IPS-11a (cell line): ENCODE results near the gene GZF1.
A peak's percentile ranks its signal among the peaks of the same experiment; 100 is the strongest.

Experiments
- H3K4me3 ChIP-seq: one replicate; pipeline ENCODE4 v1.5.1; 2013; ENCODE audit warnings: low read depth, low read length, control low read depth

GZF1 gene

GRCh38 chr20:23361476-23362391, at the start of gene GZF1:
Gene GZF1, plus strand, starts transcription at chr20:23362182. Its CDS starts 2,202 bp downstream, at chr20:23364384.
- peak within 1 kb of the TSS; percentile 79 for H3K4me3 ChIP-seq

DNA sequence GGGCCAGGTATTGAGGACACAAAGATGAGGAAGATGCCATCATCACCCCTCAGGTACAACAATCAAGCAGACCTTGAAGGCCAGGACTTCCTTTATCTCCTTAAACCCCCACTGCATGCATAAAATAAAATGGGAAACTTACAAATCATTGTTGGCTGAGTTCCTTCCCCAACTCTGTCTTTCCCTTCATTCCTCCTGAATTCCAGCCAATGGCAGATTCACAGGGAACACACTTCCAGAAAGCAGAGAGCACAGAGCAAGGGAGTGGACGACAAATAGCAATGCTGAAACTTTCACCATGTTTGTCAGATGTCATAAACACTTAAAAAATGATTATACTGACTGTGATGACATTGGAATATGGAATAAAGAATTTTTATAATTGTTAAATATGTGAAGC, 48.7 kb upstream of the GZF1 start:
- H3K4me3 ChIP-seq = no peak overlapping the region

DNA sequence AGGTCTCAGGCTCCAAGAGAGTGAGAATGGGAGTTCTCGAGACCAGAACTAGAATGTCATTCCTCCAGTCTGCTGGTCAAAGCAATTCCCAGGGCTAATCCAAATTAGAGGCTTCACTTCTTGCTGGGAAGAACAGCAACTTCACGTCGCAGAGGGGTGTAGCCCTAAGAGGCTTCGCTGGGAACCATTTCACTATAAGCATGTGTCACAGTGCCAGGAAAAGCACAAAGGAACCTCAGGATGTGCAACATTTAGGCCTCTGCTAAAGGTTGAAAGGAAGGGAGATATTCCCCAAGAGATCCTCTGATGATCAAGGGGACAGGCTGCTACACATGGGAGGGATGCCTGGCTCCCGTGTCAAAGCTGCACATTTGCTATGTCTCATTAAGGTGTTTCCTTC, 47.3 kb upstream of the GZF1 start:
- H3K4me3 ChIP-seq = no peak overlapping the region

GRCh38 chr20:23315099-23315498, 46.9 kb upstream of the GZF1 start:
- H3K4me3 ChIP-seq = no peak overlapping the region

GRCh38 chr20:23316626-23317025, 45.4 kb upstream of the GZF1 start:
- H3K4me3 ChIP-seq = no peak overlapping the region

DNA sequence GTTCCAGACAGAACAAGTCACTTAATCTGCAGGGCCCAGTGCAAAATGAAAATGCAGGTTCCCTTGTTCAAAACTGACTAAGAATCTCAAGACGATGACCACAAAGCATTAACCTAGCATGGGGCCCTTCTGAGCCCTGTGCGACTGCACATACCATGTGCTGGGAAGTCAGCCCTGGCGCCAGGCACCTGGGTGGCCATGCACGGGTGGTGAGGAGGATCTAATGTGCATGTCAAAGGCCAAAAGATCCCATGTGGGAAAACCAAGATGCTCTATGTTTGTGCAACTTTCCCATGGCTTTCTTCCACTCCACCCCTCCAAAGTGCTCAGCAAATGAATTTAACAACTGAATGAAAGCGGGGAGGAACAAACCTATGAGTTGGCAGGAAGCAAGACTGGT, 44.9 kb upstream of the GZF1 start:
- H3K4me3 ChIP-seq = no peak overlapping the region

DNA sequence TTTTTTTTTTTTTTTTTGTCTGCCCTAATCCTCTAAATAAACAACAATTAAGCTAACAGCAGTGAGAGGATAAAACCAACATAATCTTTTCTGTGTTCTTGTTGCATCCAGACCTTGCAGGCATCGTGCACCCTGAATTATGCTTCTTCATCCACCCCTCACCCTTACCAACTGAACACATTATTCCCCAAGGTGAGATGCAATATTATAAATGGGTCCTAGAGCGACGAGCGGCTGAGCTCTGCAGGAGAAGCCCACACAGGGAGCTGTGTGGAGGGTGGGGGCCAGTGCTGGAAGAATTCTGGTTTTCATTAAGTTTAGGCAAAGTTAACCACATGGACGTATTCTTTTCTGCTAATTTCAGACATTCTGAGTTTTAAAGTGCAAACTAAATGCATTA, 43.6 kb upstream of the GZF1 start:
- H3K4me3 ChIP-seq = no peak overlapping the region

DNA sequence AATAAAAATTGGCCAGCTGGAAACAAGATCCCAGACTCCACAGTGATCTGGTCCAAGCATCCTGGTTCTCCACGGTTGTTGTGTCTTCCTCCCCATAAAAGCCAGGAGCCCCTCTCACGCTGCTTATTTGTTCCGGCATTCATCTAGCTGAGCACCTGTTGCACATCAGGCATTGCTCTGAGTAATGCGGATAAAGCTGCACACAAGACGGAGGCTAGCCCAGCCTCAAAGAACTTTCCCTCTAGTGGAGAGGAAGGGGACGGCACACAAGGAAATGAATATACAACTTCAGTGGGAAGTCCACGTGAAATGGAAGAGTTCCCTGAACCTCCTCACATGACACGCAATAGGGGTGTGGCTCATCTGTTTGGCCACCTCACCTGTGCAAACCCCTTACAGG, 41.7 kb upstream of the GZF1 start:
- H3K4me3 ChIP-seq = no peak overlapping the region

DNA sequence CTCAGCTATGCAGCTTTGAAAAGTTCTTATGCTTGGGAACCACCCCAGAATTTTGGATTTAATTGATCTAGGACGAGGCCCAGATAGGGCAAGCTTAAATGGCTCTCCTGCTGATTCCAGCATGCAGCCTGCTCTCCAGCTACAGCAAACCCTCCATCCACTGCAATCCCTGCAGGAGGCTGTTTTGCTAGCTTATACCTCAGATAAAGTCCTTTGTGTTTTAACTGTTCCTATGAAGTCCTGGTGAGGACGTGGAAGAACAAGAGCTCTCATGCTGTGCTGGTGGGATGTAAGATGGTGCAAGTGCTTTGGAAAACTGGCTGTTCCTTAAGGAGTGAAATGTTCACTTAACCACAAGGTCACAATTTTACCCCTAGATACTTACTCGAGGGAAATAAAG, 36.9 kb upstream of the GZF1 start:
- no peak overlapping the region for H3K4me3 ChIP-seq

- no peak overlapping the region for H3K4me3 ChIP-seq
Observed at GRCh38 chr20:23326774-23327173, 35.2 kb upstream of the GZF1 start.

- H3K4me3 ChIP-seq = no peak overlapping the region
Observed at GRCh38 chr20:23327617-23328333, 34.2 kb upstream of the GZF1 start.

- H3K4me3 ChIP-seq = no peak overlapping the region
Observed at GRCh38 chr20:23331450-23332350, 30.3 kb upstream of the GZF1 start.

- H3K4me3 ChIP-seq = no peak overlapping the region
Observed at GRCh38 chr20:23332467-23332866, 29.5 kb upstream of the GZF1 start.

DNA sequence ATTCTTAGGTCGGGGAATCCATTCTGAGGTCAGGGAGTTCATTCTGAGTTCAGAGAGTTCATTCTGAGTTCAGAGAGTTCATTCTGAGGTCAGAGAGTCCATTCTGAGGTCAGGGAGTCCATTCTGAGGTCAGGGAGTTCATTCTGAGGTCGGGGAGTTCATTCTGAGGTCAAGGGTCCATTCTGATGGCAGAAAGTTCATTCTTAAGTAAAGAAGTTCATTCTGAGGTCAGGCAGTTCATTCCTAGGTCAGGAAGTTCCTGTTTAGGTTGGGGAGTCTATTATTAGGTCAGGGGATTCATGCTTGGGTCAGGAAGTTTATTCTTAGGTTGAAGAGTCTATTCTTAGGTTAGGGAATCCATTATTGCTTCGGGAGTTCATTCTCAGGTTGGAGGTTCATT, 27.9 kb upstream of the GZF1 start:
- H3K4me3 ChIP-seq = no peak overlapping the region

- H3K4me3 ChIP-seq = no peak overlapping the region
Observed at GRCh38 chr20:23335521-23335920, 26.5 kb upstream of the GZF1 start.

- no peak overlapping the region for H3K4me3 ChIP-seq
Observed at GRCh38 chr20:23336476-23336875, 25.5 kb upstream of the GZF1 start.

GRCh38 chr20:23337312-23337711, 24.7 kb upstream of the GZF1 start:
- H3K4me3 ChIP-seq = no peak overlapping the region

- H3K4me3 ChIP-seq = no peak overlapping the region
Observed at GRCh38 chr20:23339986-23340385, 22.0 kb upstream of the GZF1 start.

GRCh38 chr20:23340524-23340923, 21.5 kb upstream of the GZF1 start:
- H3K4me3 ChIP-seq = no peak overlapping the region

GRCh38 chr20:23341073-23341472, 20.9 kb upstream of the GZF1 start:
- no peak overlapping the region for H3K4me3 ChIP-seq

DNA sequence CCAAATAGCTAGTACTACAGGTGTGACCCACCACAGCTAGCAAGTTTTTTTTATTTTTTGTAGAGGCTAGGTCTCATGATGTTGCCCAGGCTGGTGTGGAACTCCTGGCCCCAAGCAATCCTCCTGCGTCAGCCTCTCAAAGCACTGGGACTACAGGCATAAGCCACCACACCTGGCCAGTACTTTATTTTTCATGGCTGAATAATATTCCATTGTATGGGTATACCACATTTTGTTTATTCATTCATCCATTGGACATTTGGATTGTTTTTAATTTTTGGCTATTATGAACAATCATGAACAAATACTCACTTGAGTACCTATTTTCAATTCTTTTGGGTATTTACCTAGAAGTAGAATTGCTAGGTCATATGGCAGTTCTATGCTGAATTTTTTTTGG, 18.4 kb upstream of the GZF1 start:
- no peak overlapping the region for H3K4me3 ChIP-seq
